Neutrophil (primary cell): ENCODE measurements around the gene RTL5.

Source experiments
- H3K27ac ChIP-seq: fragments of 200-600 bp; sonication (generic); 2 replicates; pipeline ENCODE4 v1.5.1; 2016; ENCODE audit warnings: mild to moderate bottlenecking, moderate library complexity
- H3K27me3 ChIP-seq: fragments of 200-600 bp; sonication (generic); 2 replicates; pipeline ENCODE4 v1.6.0; 2016; ENCODE audit warnings: mild to moderate bottlenecking
- H3K36me3 ChIP-seq: fragments of 200-600 bp; sonication (generic); 2 replicates; pipeline ENCODE4 v1.5.1; 2017
- H3K4me1 ChIP-seq, 2 experiments: fragments of 200-600 bp in 1 of 2; sonication (generic) in 1 of 2; 1 replicate in 1 of 2; 2 replicates in 1 of 2; pipeline versions ENCODE4 v1.5.1 to v1.6.1; 2013 to 2016; ENCODE audit warnings: low read depth in 1 of 2, low read length in 1 of 2, mild to moderate bottlenecking in 1 of 2, moderate library complexity in 1 of 2; ENCODE audit not compliant: control insufficient read depth in 1 of 2, insufficient read depth in 1 of 2
- H3K4me3 ChIP-seq, 2 experiments: fragments of 200-600 bp in 1 of 2; sonication (generic) in 1 of 2; 1 replicate in 1 of 2; 2 replicates in 1 of 2; pipeline ENCODE4 v1.5.1; 2013 to 2016; ENCODE audit warnings: low read depth in 1 of 2, low read length in 1 of 2, mild to moderate bottlenecking in 1 of 2, moderate library complexity in 1 of 2
- H3K9me3 ChIP-seq: fragments of 200-600 bp; sonication (generic); 2 replicates; pipeline ENCODE4 v1.5.1; 2016
- TF ChIP-seq, protein P1 (sequence below): fragments of 200-600 bp; sonication (generic); IDR thresholded peaks from 2 replicates; pipeline ENCODE4 v1.5.1; 2016; ENCODE audit warnings: antibody characterized with exemption

The RTL5 gene

GRCh38 chrX:72089254-72089653, 42.5 kb downstream of the RTL5 start:
- Histone ChIP-seq H3K9me3 (no peaks in the 10 kb centered on the region), H3K4me1 (peaks cover 5 to 15% of the 10 kb centered on the region in 2 experiments), H3K4me3 (no peak overlapping the region), H3K27ac (no peak overlapping the region), H3K36me3 (no peaks in the 10 kb centered on the region), H3K27me3 (no peaks in the 10 kb centered on the region)
- TF ChIP-seq, protein P1, sequence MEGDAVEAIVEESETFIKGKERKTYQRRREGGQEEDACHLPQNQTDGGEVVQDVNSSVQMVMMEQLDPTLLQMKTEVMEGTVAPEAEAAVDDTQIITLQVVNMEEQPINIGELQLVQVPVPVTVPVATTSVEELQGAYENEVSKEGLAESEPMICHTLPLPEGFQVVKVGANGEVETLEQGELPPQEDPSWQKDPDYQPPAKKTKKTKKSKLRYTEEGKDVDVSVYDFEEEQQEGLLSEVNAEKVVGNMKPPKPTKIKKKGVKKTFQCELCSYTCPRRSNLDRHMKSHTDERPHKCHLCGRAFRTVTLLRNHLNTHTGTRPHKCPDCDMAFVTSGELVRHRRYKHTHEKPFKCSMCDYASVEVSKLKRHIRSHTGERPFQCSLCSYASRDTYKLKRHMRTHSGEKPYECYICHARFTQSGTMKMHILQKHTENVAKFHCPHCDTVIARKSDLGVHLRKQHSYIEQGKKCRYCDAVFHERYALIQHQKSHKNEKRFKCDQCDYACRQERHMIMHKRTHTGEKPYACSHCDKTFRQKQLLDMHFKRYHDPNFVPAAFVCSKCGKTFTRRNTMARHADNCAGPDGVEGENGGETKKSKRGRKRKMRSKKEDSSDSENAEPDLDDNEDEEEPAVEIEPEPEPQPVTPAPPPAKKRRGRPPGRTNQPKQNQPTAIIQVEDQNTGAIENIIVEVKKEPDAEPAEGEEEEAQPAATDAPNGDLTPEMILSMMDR = no peak

GRCh38 chrX:72088761-72089160, 43.0 kb downstream of the RTL5 start:
- Histone ChIP-seq H3K9me3 (no peaks in the 10 kb centered on the region), H3K36me3 (no peaks in the 10 kb centered on the region), H3K27me3 (no peaks in the 10 kb centered on the region), H3K27ac (no peak overlapping the region), H3K4me3 (no peak overlapping the region), H3K4me1 (peaks cover 5 to 15% of the 10 kb centered on the region in 2 experiments)
- TF ChIP-seq, protein P1 = no peak

- Histone ChIP-seq H3K36me3 (no peaks in the 10 kb centered on the region), H3K27me3 (no peaks in the 10 kb centered on the region), H3K27ac (no peak overlapping the region), H3K9me3 (no peaks in the 10 kb centered on the region), H3K4me1 (peaks cover 5 to 20% of the 10 kb centered on the region in 2 experiments), H3K4me3 (no peak overlapping the region)
- TF ChIP-seq, protein P1 = no peak
These were observed 44.7 kb downstream of the RTL5 start for GRCh38 chrX:72086995-72087394.

- Histone ChIP-seq H3K36me3 (no peaks in the 10 kb centered on the region), H3K9me3 (no peaks in the 10 kb centered on the region), H3K4me3 (no peak overlapping the region), H3K27ac (no peak overlapping the region), H3K4me1 (peaks cover 24 to 44% of the 10 kb centered on the region in 2 experiments), H3K27me3 (no peaks in the 10 kb centered on the region)
- TF ChIP-seq, protein P1 = no peak
These were observed 47.6 kb downstream of the RTL5 start for GRCh38 chrX:72084114-72084513.

DNA sequence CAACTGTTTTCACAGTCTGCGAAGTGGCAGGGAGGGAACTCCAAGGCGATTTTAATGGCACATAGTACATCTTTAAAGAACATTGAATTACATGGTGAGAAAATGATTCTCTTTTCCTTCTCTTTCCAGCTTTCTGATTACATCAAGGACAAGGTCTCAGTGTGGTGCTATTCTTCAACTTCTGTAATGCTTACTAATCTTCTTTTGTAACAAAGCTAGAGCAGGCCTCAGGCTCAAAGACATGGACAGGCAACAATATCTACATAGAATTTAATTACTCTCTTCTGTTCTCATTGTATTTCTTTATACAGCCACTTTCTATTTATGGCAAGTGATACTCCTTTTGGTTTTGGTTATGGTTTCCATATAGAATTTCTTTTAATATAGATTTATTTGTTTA, 48.4 kb downstream of the RTL5 start:
- TF ChIP-seq, protein P1 = no peak
- Histone ChIP-seq H3K27me3 (no peaks in the 10 kb centered on the region), H3K4me3 (no peak overlapping the region), H3K27ac (no peak overlapping the region), H3K4me1 (peaks cover 28 to 49% of the 10 kb centered on the region in 2 experiments), H3K36me3 (no peaks in the 10 kb centered on the region), H3K9me3 (no peaks in the 10 kb centered on the region)
